GM18868 (cell line): ENCODE data around the gene PPDPF.
"Not testable (repeated sequence)": the region's sequence is repeated elsewhere in the genome, so short reads cannot be mapped to it uniquely, and the experiment has no call there.

ENCODE experiments used
- ATAC-seq: cut with Tn5 transposase; IDR thresholded peaks from one replicate; pipeline ENCODE4 v1.9.1; 2021; ENCODE audit warnings: mild to moderate bottlenecking, moderate library complexity; ENCODE audit not compliant: unreplicated experiment

The PPDPF gene

GRCh38 chr20:63547725-63548480 lies 27.3 kb downstream of the PPDPF start, which contains the start of gene SRMS:
Gene SRMS (minus strand): TSS chr20:63547749. CDS start chr20:63547463, 286 bp downstream.
- no peak for ATAC-seq

GRCh38 chr20:63548542-63548941 lies 28.0 kb downstream of the PPDPF start:
- no peak for ATAC-seq

- ATAC-seq, result no peak
Measured at GRCh38 chr20:63549019-63549418, 28.5 kb downstream of the PPDPF start.

GRCh38 chr20:63549679-63550282 lies 29.2 kb downstream of the PPDPF start:
- no peak for ATAC-seq

GRCh38 chr20:63551068-63551467 lies 30.5 kb downstream of the PPDPF start:
- no peak for ATAC-seq

GRCh38 chr20:63552481-63553249 lies 32.1 kb downstream of the PPDPF start:
- peak; percentile 32 for ATAC-seq

- ATAC-seq, result peak; percentile 38
Measured at GRCh38 chr20:63553251-63553932, 32.8 kb downstream of the PPDPF start.

GRCh38 chr20:63553933-63554290 lies 33.3 kb downstream of the PPDPF start, which contains the start of gene FNDC11:
Gene FNDC11 (plus strand): TSS chr20:63554159. CDS start chr20:63555664, 1,505 bp downstream.
- peak; percentile 26 for ATAC-seq

GRCh38 chr20:63554361-63555278 lies 34.1 kb downstream of the PPDPF start:
- ATAC-seq, result no peak

- ATAC-seq, result no peak
Measured at GRCh38 chr20:63555661-63556381, 35.3 kb downstream of the PPDPF start.

- ATAC-seq, result no peak
Measured at GRCh38 chr20:63556873-63557478, 36.4 kb downstream of the PPDPF start.

- no peak for ATAC-seq
Measured at GRCh38 chr20:63557481-63557891, 36.9 kb downstream of the PPDPF start.

GRCh38 chr20:63558804-63559484 lies 38.4 kb downstream of the PPDPF start:
- no peak for ATAC-seq

- not testable (repeated sequence) for ATAC-seq
Measured at GRCh38 chr20:63559485-63560332, 39.1 kb downstream of the PPDPF start.

- ATAC-seq, result no peak
Measured at GRCh38 chr20:63560333-63560805, 39.8 kb downstream of the PPDPF start.

- ATAC-seq, result no peak
Measured at GRCh38 chr20:63560856-63561609, 40.5 kb downstream of the PPDPF start.
